M059J (cell line): Measurements from ENCODE around the gene TKT. TPM values are rescaled to one million over a fixed set of nuclear protein-coding genes. Genes with fewer than 3 reads are reported as not detected.

Source experiments
- DNase-seq: peaks from one replicate; pipeline ENCODE4 v3.0.0-alpha.2; 2012; ENCODE audit warnings: low read depth
- total RNA-seq: library from RNA; depleted of rRNA; stranded (reverse); fragments of >200 nt; shearing (Covaris generic); gene quantifications from 2 replicates; pipeline ENCODE4 v1.2.3, GENCODE V29; 2014

TKT gene
- total RNA-seq, 1 experiment from 2014 or later, result 321 TPM

GRCh38 chr3:53240989-53241972 is 14.5 kb downstream of the TKT start:
- no peak for DNase-seq

- DNase-seq, result no peak
Measured at GRCh38 chr3:53239800-53240199, 16.0 kb downstream of the TKT start.

- no peak for DNase-seq
Measured at GRCh38 chr3:53238886-53239285, 16.9 kb downstream of the TKT start.

GRCh38 chr3:53238051-53238850 is 17.6 kb downstream of the TKT start:
- DNase-seq, result peak; percentile 97

GRCh38 chr3:53236112-53236841 is 19.5 kb downstream of the TKT start:
- peak; percentile 85 for DNase-seq

GRCh38 chr3:53235545-53235944 is 20.3 kb downstream of the TKT start:
- DNase-seq, result no peak

GRCh38 chr3:53234841-53235232 is 21.0 kb downstream of the TKT start:
- no peak for DNase-seq

GRCh38 chr3:53234130-53234840 is 21.5 kb downstream of the TKT start:
- DNase-seq, result no peak

GRCh38 chr3:53232641-53233377 is 23.0 kb downstream of the TKT start:
- no peak for DNase-seq

- DNase-seq, result no peak
Measured at GRCh38 chr3:53231532-53232511, 24.0 kb downstream of the TKT start.

- no peak for DNase-seq
Measured at GRCh38 chr3:53230789-53231188, 25.0 kb downstream of the TKT start.

GRCh38 chr3:53230041-53230621 is 25.7 kb downstream of the TKT start:
- no peak for DNase-seq

GRCh38 chr3:53229606-53230005 is 26.2 kb downstream of the TKT start:
- DNase-seq, result no peak

- no peak for DNase-seq
Measured at GRCh38 chr3:53229171-53229570, 26.7 kb downstream of the TKT start.

- no peak for DNase-seq
Measured at GRCh38 chr3:53227993-53228885, 27.6 kb downstream of the TKT start.

GRCh38 chr3:53226841-53227407 is 28.9 kb downstream of the TKT start:
- DNase-seq, result no peak

GRCh38 chr3:53226142-53226840 is 29.5 kb downstream of the TKT start:
- DNase-seq, result no peak
